Measurements from ENCODE around the gene LRRTM1. TPM values are rescaled to one million over a fixed set of nuclear protein-coding genes. Genes with fewer than 3 reads are reported as not detected.

LRRTM1 gene
- total and polyA plus RNA-seq, 5 donors from 2014 or later = not detected

GRCh38 chr2:80281049-80281448 lies 23.5 kb downstream of the LRRTM1 start:
- H3K27ac Mint-ChIP-seq = no peak overlapping the region
- no peak overlapping the region for H3K4me3 ChIP-seq (ENCODE audit: low read depth, low read length)
- H3K27me3 Mint-ChIP-seq = no peaks in the 10 kb centered on the region
- peaks cover 0 to 18% (median 6%) of the 10 kb centered on the region in 7 donors for H3K9me3 Mint-ChIP-seq
- no peaks in the 10 kb centered on the region for H3K9me3 ChIP-seq (ENCODE audit: control insufficient read depth in 2 of 2, low read length in 2 of 2)
- H3K4me1 ChIP-seq (ENCODE audit: control insufficient read depth, insufficient read depth, low read length, poor library complexity, severe bottlenecking) = no peaks in the 10 kb centered on the region
- DNase-seq = no peak
- no peaks in the 10 kb centered on the region for H3K27me3 ChIP-seq (ENCODE audit: control insufficient read depth, insufficient read depth, low read length)
- no peak overlapping the region for H3K4me3 Mint-ChIP-seq
- no peaks in the 10 kb centered on the region for H3K36me3 ChIP-seq (ENCODE audit: control insufficient read depth, insufficient read depth, low read length)
- ATAC-seq (ENCODE audit: low read depth in 2 of 2) = no peak
- H3K4me1 Mint-ChIP-seq = no peaks in the 10 kb centered on the region
- no peak overlapping the region for H3K27ac ChIP-seq (ENCODE audit: insufficient read depth, low read length, poor library complexity, severe bottlenecking)
- no peaks in the 10 kb centered on the region for H3K36me3 Mint-ChIP-seq

- Mint-ChIP-seq H3K4me3 (no peak overlapping the region), H3K9me3 (peaks cover 0 to 18% (median 5%) of the 10 kb centered on the region in 7 donors), H3K27ac (no peak overlapping the region), H3K27me3 (no peaks in the 10 kb centered on the region), H3K36me3 (no peaks in the 10 kb centered on the region), H3K4me1 (no peaks in the 10 kb centered on the region)
- no peak for ATAC-seq (ENCODE audit: low read depth in 2 of 2)
- no peak overlapping the region for H3K27ac ChIP-seq (ENCODE audit: insufficient read depth, low read length, poor library complexity, severe bottlenecking)
- no peak overlapping the region for H3K4me3 ChIP-seq (ENCODE audit: low read depth, low read length)
- H3K27me3 ChIP-seq (ENCODE audit: control insufficient read depth, insufficient read depth, low read length) = no peaks in the 10 kb centered on the region
- DNase-seq = no peak
- no peaks in the 10 kb centered on the region for H3K9me3 ChIP-seq (ENCODE audit: control insufficient read depth in 2 of 2, low read length in 2 of 2)
- no peaks in the 10 kb centered on the region for H3K36me3 ChIP-seq (ENCODE audit: control insufficient read depth, insufficient read depth, low read length)
- no peaks in the 10 kb centered on the region for H3K4me1 ChIP-seq (ENCODE audit: control insufficient read depth, insufficient read depth, low read length, poor library complexity, severe bottlenecking)
Observed at GRCh38 chr2:80280598-80280997, 24.0 kb downstream of the LRRTM1 start.

- DNase-seq (no peak), ATAC-seq (ENCODE audit: low read depth in 2 of 2) (no peak)
- H3K27me3 Mint-ChIP-seq = no peaks in the 10 kb centered on the region
- H3K9me3 Mint-ChIP-seq = peaks cover 0 to 40% (median 6%) of the 10 kb centered on the region in 7 donors
- Histone ChIP-seq H3K4me3 (ENCODE audit: low read depth, low read length) (no peak overlapping the region), H3K27ac (ENCODE audit: insufficient read depth, low read length, poor library complexity, severe bottlenecking) (no peak overlapping the region), H3K27me3 (ENCODE audit: control insufficient read depth, insufficient read depth, low read length) (no peaks in the 10 kb centered on the region), H3K36me3 (ENCODE audit: control insufficient read depth, insufficient read depth, low read length) (no peaks in the 10 kb centered on the region), H3K4me1 (ENCODE audit: control insufficient read depth, insufficient read depth, low read length, poor library complexity, severe bottlenecking) (no peaks in the 10 kb centered on the region), H3K9me3 (ENCODE audit: control insufficient read depth in 2 of 2, low read length in 2 of 2) (no peaks in the 10 kb centered on the region)
- H3K27ac Mint-ChIP-seq = no peak overlapping the region
- no peaks in the 10 kb centered on the region for H3K4me1 Mint-ChIP-seq
- H3K4me3 Mint-ChIP-seq = no peak overlapping the region
- no peaks in the 10 kb centered on the region for H3K36me3 Mint-ChIP-seq
Observed at GRCh38 chr2:80269806-80270205, 34.7 kb downstream of the LRRTM1 start.

- no peaks in the 10 kb centered on the region for H3K9me3 ChIP-seq (ENCODE audit: control insufficient read depth in 2 of 2, low read length in 2 of 2)
Observed at GRCh38 chr2:80266231-80266630, 38.3 kb downstream of the LRRTM1 start.

GRCh38 chr2:80259292-80259691 lies 45.3 kb downstream of the LRRTM1 start:
- Mint-ChIP-seq H3K36me3 (no peaks in the 10 kb centered on the region), H3K27ac (no peak overlapping the region), H3K9me3 (peaks cover 0 to 26% (median 3%) of the 10 kb centered on the region in 7 donors), H3K27me3 (no peaks in the 10 kb centered on the region), H3K4me3 (no peak overlapping the region), H3K4me1 (no peaks in the 10 kb centered on the region)
- Histone ChIP-seq H3K4me3 (ENCODE audit: low read depth, low read length) (no peak overlapping the region), H3K9me3 (ENCODE audit: control insufficient read depth in 2 of 2, low read length in 2 of 2) (no peaks in the 10 kb centered on the region), H3K36me3 (ENCODE audit: control insufficient read depth, insufficient read depth, low read length) (no peaks in the 10 kb centered on the region), H3K27ac (ENCODE audit: insufficient read depth, low read length, poor library complexity, severe bottlenecking) (no peak overlapping the region), H3K4me1 (ENCODE audit: control insufficient read depth, insufficient read depth, low read length, poor library complexity, severe bottlenecking) (no peaks in the 10 kb centered on the region), H3K27me3 (ENCODE audit: control insufficient read depth, insufficient read depth, low read length) (no peaks in the 10 kb centered on the region)
- no peak for ATAC-seq (ENCODE audit: low read depth in 2 of 2)
- no peak for DNase-seq

More at GRCh38 chr2:80266231-80266630, 38.3 kb downstream of the LRRTM1 start:
- Histone ChIP-seq H3K27me3 (ENCODE audit: control insufficient read depth, insufficient read depth, low read length) (no peaks in the 10 kb centered on the region), H3K4me3 (ENCODE audit: low read depth, low read length) (no peak overlapping the region), H3K4me1 (ENCODE audit: control insufficient read depth, insufficient read depth, low read length, poor library complexity, severe bottlenecking) (no peaks in the 10 kb centered on the region), H3K36me3 (ENCODE audit: control insufficient read depth, insufficient read depth, low read length) (no peaks in the 10 kb centered on the region), H3K27ac (ENCODE audit: insufficient read depth, low read length, poor library complexity, severe bottlenecking) (no peak overlapping the region)
- Mint-ChIP-seq H3K27me3 (no peaks in the 10 kb centered on the region), H3K9me3 (peaks cover 2 to 33% (median 5%) of the 10 kb centered on the region in 7 donors), H3K4me3 (no peak overlapping the region), H3K27ac (no peak overlapping the region), H3K4me1 (no peaks in the 10 kb centered on the region), H3K36me3 (no peaks in the 10 kb centered on the region)
- DNase-seq (no peak), ATAC-seq (ENCODE audit: low read depth in 2 of 2) (no peak)

GRCh38 chr2:80258793-80259192 lies 45.8 kb downstream of the LRRTM1 start:
- no peak for DNase-seq
- Mint-ChIP-seq H3K4me3 (no peak overlapping the region), H3K9me3 (peaks cover 0 to 23% (median 3%) of the 10 kb centered on the region in 7 donors), H3K36me3 (no peaks in the 10 kb centered on the region), H3K27ac (no peak overlapping the region), H3K27me3 (no peaks in the 10 kb centered on the region), H3K4me1 (no peaks in the 10 kb centered on the region)
- H3K4me3 ChIP-seq (ENCODE audit: low read depth, low read length) = no peak overlapping the region
- H3K9me3 ChIP-seq (ENCODE audit: control insufficient read depth in 2 of 2, low read length in 2 of 2) = no peaks in the 10 kb centered on the region
- ATAC-seq (ENCODE audit: low read depth in 2 of 2) = no peak
- no peaks in the 10 kb centered on the region for H3K27me3 ChIP-seq (ENCODE audit: control insufficient read depth, insufficient read depth, low read length)
- H3K36me3 ChIP-seq (ENCODE audit: control insufficient read depth, insufficient read depth, low read length) = no peaks in the 10 kb centered on the region
- no peak overlapping the region for H3K27ac ChIP-seq (ENCODE audit: insufficient read depth, low read length, poor library complexity, severe bottlenecking)
- no peaks in the 10 kb centered on the region for H3K4me1 ChIP-seq (ENCODE audit: control insufficient read depth, insufficient read depth, low read length, poor library complexity, severe bottlenecking)

- Histone ChIP-seq H3K4me3 (ENCODE audit: low read depth, low read length) (no peak overlapping the region), H3K4me1 (ENCODE audit: control insufficient read depth, insufficient read depth, low read length, poor library complexity, severe bottlenecking) (no peaks in the 10 kb centered on the region), H3K27me3 (ENCODE audit: control insufficient read depth, insufficient read depth, low read length) (no peaks in the 10 kb centered on the region), H3K27ac (ENCODE audit: insufficient read depth, low read length, poor library complexity, severe bottlenecking) (no peak overlapping the region), H3K36me3 (ENCODE audit: control insufficient read depth, insufficient read depth, low read length) (no peaks in the 10 kb centered on the region), H3K9me3 (ENCODE audit: control insufficient read depth in 2 of 2, low read length in 2 of 2) (no peaks in the 10 kb centered on the region)
- H3K36me3 Mint-ChIP-seq = no peaks in the 10 kb centered on the region
- no peak for DNase-seq
- H3K4me3 Mint-ChIP-seq = no peak overlapping the region
- ATAC-seq (ENCODE audit: low read depth in 2 of 2) = no peak
- H3K27me3 Mint-ChIP-seq = no peaks in the 10 kb centered on the region
- peaks cover 0 to 25% (median 4%) of the 10 kb centered on the region in 7 donors for H3K9me3 Mint-ChIP-seq
- no peak overlapping the region for H3K27ac Mint-ChIP-seq
- H3K4me1 Mint-ChIP-seq = no peaks in the 10 kb centered on the region
Observed at GRCh38 chr2:80258341-80258740, 46.2 kb downstream of the LRRTM1 start.

- Histone ChIP-seq H3K27me3 (ENCODE audit: control insufficient read depth, insufficient read depth, low read length) (no peaks in the 10 kb centered on the region), H3K4me3 (ENCODE audit: low read depth, low read length) (no peak overlapping the region), H3K27ac (ENCODE audit: insufficient read depth, low read length, poor library complexity, severe bottlenecking) (no peak overlapping the region), H3K9me3 (ENCODE audit: control insufficient read depth in 2 of 2, low read length in 2 of 2) (no peaks in the 10 kb centered on the region), H3K4me1 (ENCODE audit: control insufficient read depth, insufficient read depth, low read length, poor library complexity, severe bottlenecking) (no peaks in the 10 kb centered on the region), H3K36me3 (ENCODE audit: control insufficient read depth, insufficient read depth, low read length) (no peaks in the 10 kb centered on the region)
- Mint-ChIP-seq H3K4me1 (no peaks in the 10 kb centered on the region), H3K36me3 (no peaks in the 10 kb centered on the region), H3K27me3 (no peaks in the 10 kb centered on the region), H3K27ac (no peak overlapping the region), H3K4me3 (no peak overlapping the region), H3K9me3 (peaks cover 0 to 26% (median 4%) of the 10 kb centered on the region in 7 donors)
- DNase-seq (no peak), ATAC-seq (ENCODE audit: low read depth in 2 of 2) (no peak)
Observed at GRCh38 chr2:80257450-80257849, 47.1 kb downstream of the LRRTM1 start.
